K562 (cell line): ENCODE data around the gene ACSL6. TPM values are rescaled to one million over a fixed set of nuclear protein-coding genes. Genes with fewer than 3 reads are reported as not detected.

Source experiments
- ATAC-seq: fragments of 200-7000 bp; cut with Tn5 transposase; 3 replicates; pipeline ENCODE4 v1.9.1; 2020; ENCODE audit warnings: moderate library complexity
- BruUV-seq: library from RNA; stranded (reverse); fragments of 400-500 nt; replicated peaks from 2 replicates; lab custom pipeline; 2021; lab: Mats Ljungman, UMichigan
- CTCF ChIA-PET: fragments of 300-600 bp; formaldehyde crosslinking; extraction: SDS; loops from one replicate; lab custom pipeline; 2021; ENCODE audit warnings: low intra/inter-chr PET ratio; lab: Yijun Ruan, JAX
- POLR2A ChIA-PET: fragments of 300-600, 350-650 bp; sonication (Branson Sonifier 250); formaldehyde crosslinking; extraction: SDS; loops from one replicate; lab custom pipeline; 2021; ENCODE audit warnings: antibody characterized with exemption, inconsistent platforms; lab: Yijun Ruan, JAX
- DNase-seq, 4 experiments: peaks; one replicate each; pipeline versions ENCODE4 v3.0.0 to v3.0.0-alpha.2; 2011 to 2018; ENCODE audit warnings: low spot score in 3 of 4, mixed read lengths in 3 of 4; ENCODE audit errors: extremely low read depth in 1 of 4
- FAIRE-seq: peaks from 2 replicates; lab custom pipeline; 2011; peaks lifted over from hg19 to GRCh38; lab: Jason Lieb, UNC
- H2AFZ ChIP-seq: 2 replicates; pipeline ENCODE4 v1.6.0; 2011; ENCODE audit warnings: low read depth, low read length, control low read depth, inconsistent platforms
- H3K27ac ChIP-seq: fragments of 200-600 bp; 3 replicates; pipeline ENCODE4 v1.8.0; 2011; ENCODE audit warnings: low read depth, mild to moderate bottlenecking, control low read depth, inconsistent platforms, low read length, moderate library complexity, mixed read lengths; ENCODE audit errors: extremely low read depth
- H3K27me3 ChIP-seq, 2 experiments: fragments of 300-600 bp in 1 of 2; 2 replicates in 1 of 2; 3 replicates in 1 of 2; pipeline versions ENCODE4 v1.6.0 to v1.8.0; 2011; ENCODE audit warnings: inconsistent platforms in 2 of 2, low read length in 2 of 2, mild to moderate bottlenecking in 1 of 2, mixed read lengths in 1 of 2, moderate library complexity in 1 of 2; ENCODE audit not compliant: control insufficient read depth in 2 of 2, insufficient read depth in 2 of 2
- H3K36me3 ChIP-seq: fragments of 300-600 bp; 3 replicates; pipeline ENCODE4 v1.8.0; 2011; ENCODE audit warnings: mild to moderate bottlenecking, low read length, inconsistent platforms; ENCODE audit not compliant: control insufficient read depth, insufficient read depth
- H3K4me1 ChIP-seq, 2 experiments: fragments of 200-600 bp in 1 of 2; replicated peaks in 1 of 2; 2 replicates in 1 of 2; 3 replicates in 1 of 2; pipeline versions ENCODE4 v1.5.1 to v1.8.0; 2011; ENCODE audit warnings: inconsistent platforms in 2 of 2, low read length in 2 of 2, mild to moderate bottlenecking in 1 of 2, mixed read lengths in 1 of 2, moderate library complexity in 1 of 2; ENCODE audit not compliant: control insufficient read depth in 2 of 2, insufficient read depth in 2 of 2
- H3K4me2 ChIP-seq: 2 replicates; pipeline ENCODE4 v1.6.1; 2011; ENCODE audit warnings: low read length, control low read depth, inconsistent platforms, mixed read lengths; ENCODE audit not compliant: insufficient read depth
- H3K4me3 ChIP-seq: fragments of 200-600 bp; sonication (generic), shearing (Covaris generic); 2 replicates; pipeline ENCODE4 v1.5.1; 2016; ENCODE audit warnings: control low read depth, inconsistent platforms
- H3K79me2 ChIP-seq: fragments of 200-600 bp; 3 replicates; pipeline ENCODE4 v1.8.0; 2011; ENCODE audit warnings: low read length, inconsistent platforms; ENCODE audit not compliant: control insufficient read depth, insufficient read depth
- H3K9ac ChIP-seq, 2 experiments: 2 replicates each; pipeline versions ENCODE4 v1.6.0 to v1.6.1; 2011; ENCODE audit warnings: low read depth in 2 of 2, low read length in 2 of 2, control low read depth in 1 of 2, inconsistent platforms in 1 of 2, mild to moderate bottlenecking in 1 of 2, mixed read lengths in 1 of 2; ENCODE audit not compliant: insufficient read depth in 1 of 2
- H3K9me1 ChIP-seq: one replicate; pipeline ENCODE4 v1.6.0; 2011; ENCODE audit warnings: inconsistent platforms, mild to moderate bottlenecking, low read length, moderate library complexity; ENCODE audit not compliant: control insufficient read depth, insufficient read depth
- H3K9me3 ChIP-seq: replicated peaks from 2 replicates; pipeline ENCODE4 v1.5.1; 2011; ENCODE audit warnings: low read depth, low read length, inconsistent platforms; ENCODE audit not compliant: control insufficient read depth, insufficient read depth
- H4K20me1 ChIP-seq: replicated peaks from 2 replicates; pipeline ENCODE4 v1.6.1; 2011; ENCODE audit warnings: low read length, inconsistent platforms, mixed read lengths; ENCODE audit not compliant: control insufficient read depth, insufficient read depth
- AFF1 ChIP-seq, 2 experiments: fragments of 450-650 bp; IDR thresholded peaks; 2 replicates each; pipeline ENCODE4 v1.6.1; 2018; ENCODE audit warnings: mild to moderate bottlenecking in 2 of 2, low read depth in 1 of 2; ENCODE audit not compliant: partially characterized antibody in 2 of 2
- BRCA1 ChIP-seq, 2 experiments: fragments of 450-650 bp in 1 of 2; sonication (generic) in 1 of 2; formaldehyde crosslinking in 1 of 2; IDR thresholded peaks; 2 replicates each; pipeline versions ENCODE4 v1.5.0 to v1.6.1; 2017 to 2020; ENCODE audit warnings: mild to moderate bottlenecking in 1 of 2, missing genetic modification reagents in 1 of 2
- CBFA2T2 ChIP-seq: fragments of 450-650 bp; conservative IDR thresholded peaks from 2 replicates; pipeline ENCODE4 v1.6.1; 2017; ENCODE audit warnings: mild to moderate bottlenecking
- CBX3 ChIP-seq, 2 experiments: IDR thresholded peaks; 1 replicate in 1 of 2; 2 replicates in 1 of 2; pipeline ENCODE4 v1.6.1; 2012; ENCODE audit warnings: inconsistent platforms in 2 of 2, low read length in 2 of 2, borderline replicate concordance in 1 of 2, control low read depth in 1 of 2
- CREM ChIP-seq: IDR thresholded peaks from 2 replicates; pipeline ENCODE4 v1.6.1; 2014; ENCODE audit warnings: antibody characterized with exemption, low read depth
- ID3 ChIP-seq, 2 experiments: fragments of 250-450 bp in 1 of 2; fragments of 450-650 bp in 1 of 2; sonication (Bioruptor Pico) in 1 of 2; IDR thresholded peaks; 2 replicates each; pipeline versions ENCODE4 v1.6.1 to v1.8.0; 2016 to 2021; ENCODE audit warnings: mild to moderate bottlenecking in 2 of 2, moderate library complexity in 2 of 2, missing compliant biosample characterization in 1 of 2, missing genetic modification characterization in 1 of 2
- PCBP2 ChIP-seq: fragments of 200-400 bp; formaldehyde crosslinking; IDR thresholded peaks from 2 replicates; pipeline ENCODE4 v1.6.1; 2018; ENCODE audit warnings: low read length, low read depth, mild to moderate bottlenecking, moderate library complexity; ENCODE audit not compliant: poor library complexity, severe bottlenecking
- PRMT5 ChIP-seq: sonication (generic); formaldehyde crosslinking; IDR thresholded peaks from 2 replicates; pipeline ENCODE4 v1.5.0; 2020; ENCODE audit warnings: missing genetic modification reagents
- SMAD4 ChIP-seq: fragments of 250-450 bp; sonication (Bioruptor Pico); conservative IDR thresholded peaks from 2 replicates; pipeline ENCODE4 v1.8.0; 2021; ENCODE audit warnings: inconsistent platforms, mild to moderate bottlenecking, moderate library complexity
- STAG1 ChIP-seq: sonication (generic); formaldehyde crosslinking; IDR thresholded peaks from 2 replicates; pipeline ENCODE4 v1.5.0; 2020; ENCODE audit warnings: missing genetic modification reagents, borderline replicate concordance
- STAT5B ChIP-seq: fragments of 250-450 bp; sonication (Bioruptor Pico); IDR thresholded peaks from 2 replicates; pipeline ENCODE4 v1.8.0; 2021; ENCODE audit warnings: mild to moderate bottlenecking, inconsistent platforms
- TBP ChIP-seq: optimal IDR thresholded peaks from 2 replicates; pipeline ENCODE3; 2011; ENCODE audit warnings: low read depth, low read length, improper control_type of control experiment
- TFAP4 ChIP-seq: sonication (generic); formaldehyde crosslinking; IDR thresholded peaks from 2 replicates; pipeline ENCODE4 v1.8.0; 2022; ENCODE audit warnings: missing genetic modification reagents, mild to moderate bottlenecking, moderate library complexity, borderline replicate concordance
- ZNF41 ChIP-seq: fragments of 250-450 bp; sonication (Bioruptor Pico); conservative IDR thresholded peaks from 2 replicates; pipeline ENCODE4 v1.4.0; 2020; ENCODE audit warnings: mild to moderate bottlenecking
- ZNF589 ChIP-seq: fragments of 200-800 bp; sonication (Bioruptor generic); IDR thresholded peaks from 2 replicates; pipeline ENCODE4 v1.6.1; 2016; ENCODE audit warnings: low read depth, missing genetic modification characterization, missing compliant biosample characterization
- WGBS: fragments of 100-300 bp; shearing (Covaris generic); methylation state at CpG from one replicate; pipeline ENCODE4 v1.1.6; 2016; ENCODE audit warnings: low coverage, mixed read lengths; ENCODE audit not compliant: insufficient coverage; ENCODE audit errors: missing lambda C conversion rate; 5-methylcytosine and 5-hydroxymethylcytosine counted together
- in situ Hi-C: fragments of 300-500 bp; cut with MboI; formaldehyde crosslinking; loops from 4 replicates; pipeline ENCODE4 v1.15.0; 2018; ENCODE audit warnings: inconsistent platforms, mixed read lengths
- intact Hi-C: fragments of 100-400 bp; cut with micrococcal nuclease; formaldehyde crosslinking; loops from 2 replicates; pipeline ENCODE4 v1.14.2; 2022
- polyA plus RNA-seq, 8 experiments: library from polyadenylated mRNA; depleted of rRNA in 4 of 8; stranded (reverse) in 5 of 8; unstranded in 3 of 8; fragments of >200 nt; fragmentation: Nextera tagmentation in 2 of 8; fragmentation: Illumina TruSeq in 1 of 8; extraction: Ambion mirVana in 2 of 8; extraction: Trizol in 1 of 8; gene quantifications; 2 replicates each; pipeline versions ENCODE4 v1.2.1 to v1.2.3, GENCODE V29; 2011 to 2014; ENCODE audit warnings: inconsistent platforms in 1 of 8, missing spikeins in 1 of 8
- total RNA-seq, 7 experiments: library from RNA; depleted of rRNA in 6 of 7; stranded (reverse); fragments of >200 nt in 6 of 7; fragmentation: Illumina TruSeq in 2 of 7; extraction: Trizol in 2 of 7; gene quantifications; 2 replicates each; pipeline versions ENCODE4 v1.2.1 to v1.2.3, GENCODE V29; 2011 to 2021; ENCODE audit warnings: low replicate concordance in 1 of 7

Gene ACSL6
- total and polyA plus RNA-seq, 9 of the 15 experiments (the other 6 are each of a cell fraction or from before 2014, with no cell fraction given), result 0.50 to 1.5 (median 0.69) TPM

GRCh38 chr5:132012371-132013005 lies 1.0 kb upstream of the ACSL6 start:
- no peaks in the 10 kb centered on the region for H3K79me2 ChIP-seq
- no peak overlapping the region for H2AFZ ChIP-seq
- H3K4me2 ChIP-seq, result no peak overlapping the region; the same call in 1 of the 2 replicates
- H3K4me1 ChIP-seq, result peaks cover 8 to 14% of the 10 kb centered on the region in 2 experiments; a peak in 4 of 5 replicates
- H4K20me1 ChIP-seq, result peaks cover 15% of the 10 kb centered on the region; the same call in 1 of the 2 replicates
- ChIA-PET CTCF (no interaction called here), POLR2A (interaction anchor here (0.9 kb wide), 1 partner anchor 9 kb away, joined by 5 read pairs; no protein-coding TSS in a partner anchor)
- ATAC-seq, result peak; percentile 60
- no peak overlapping the region for H3K27ac ChIP-seq
- BruUV-seq, result no TSS peak
- peaks cover 10 to 24% of the 10 kb centered on the region in 2 experiments; a peak in 4 of 5 replicates for H3K27me3 ChIP-seq
- H3K9me1 ChIP-seq, result no peaks in the 10 kb centered on the region
- no peaks in the 10 kb centered on the region for H3K36me3 ChIP-seq
- in situ Hi-C loops (loop anchor here (25.0 kb wide), 1 partner anchor 575 kb away; no protein-coding TSS in a partner anchor), intact Hi-C loops (no loop called here)
- no peaks in the 10 kb centered on the region for H3K9me3 ChIP-seq
- no peak overlapping the region for H3K9ac ChIP-seq
- WGBS, result 19% methylated on average over 7 of the region's 7 CpGs
- FAIRE-seq, result peak; percentile 59
- H3K4me3 ChIP-seq, result no peak overlapping the region
- peak; percentile 40 to 63 (median 50) for DNase-seq
- TF ChIP-seq CREM, result peak; percentile 20; the same call in 1 of the 2 replicates
- TF ChIP-seq CBX3 (IDR thresholded peaks at IDR 0.05; ENCODE audit: borderline replicate concordance in 1 of 2, low read length in 2 of 2), result peak in 1 of 2 experiments; percentile 13; a peak in 1 of 3 replicates
- peak in 1 of 2 experiments; percentile 71 for TF ChIP-seq AFF1 (IDR thresholded peaks at IDR 0.05; ENCODE audit: low read depth in 1 of 2, partially characterized antibody in 2 of 2)
- no peak for TF ChIP-seq STAT5B (CRISPR knock-in tag)
- TF ChIP-seq ZNF41 (CRISPR knock-in tag), result no peak
- TF ChIP-seq STAG1 (CRISPR knock-in tag), result peak; percentile 58
- TF ChIP-seq SMAD4 (CRISPR knock-in tag), result 0 out of 2 replicates have a peak, but pooled peaks have one; percentile 19
- TF ChIP-seq PRMT5 (CRISPR knock-in tag), result 0 out of 2 replicates have a peak, but pooled peaks have one; percentile 70
- no peak for TF ChIP-seq PCBP2
- TF ChIP-seq TBP, result no peak
- no peak for TF ChIP-seq ID3 (CRISPR knock-in tag; IDR thresholded peaks at IDR 0.05)
- 0 out of 2 replicates have a peak, but pooled peaks have one; percentile 28 for TF ChIP-seq ID3 (tag; IDR thresholded peaks at IDR 0.05)
- TF ChIP-seq ZNF589 (CRISPR knock-in tag), result no peak
- no peak for TF ChIP-seq BRCA1 (IDR thresholded peaks at IDR 0.05)
- TF ChIP-seq BRCA1 (CRISPR knock-in tag; IDR thresholded peaks at IDR 0.05), result no peak
- TF ChIP-seq CBFA2T2, result no peak
- TF ChIP-seq TFAP4, result peak; percentile 38; the same call in 1 of the 2 replicates
